HepG2 (cell line): ENCODE measurements around the gene SLC35G2. TPM values are rescaled to one million over a fixed set of nuclear protein-coding genes. Genes with fewer than 3 reads are reported as not detected.

Experiments used
- CREM ChIP-seq, 2 experiments: sonication (generic) in 1 of 2; formaldehyde crosslinking in 1 of 2; IDR thresholded peaks; 2 replicates each; pipeline versions ENCODE4 v1.4.0 to v1.6.1; 2016 to 2020; ENCODE audit warnings: antibody characterized with exemption in 1 of 2, mild to moderate bottlenecking in 1 of 2, missing genetic modification reagents in 1 of 2
- HES4 ChIP-seq: sonication (generic); formaldehyde crosslinking; IDR thresholded peaks from 2 replicates; pipeline ENCODE4 v1.9.0; 2021; ENCODE audit warnings: mild to moderate bottlenecking, missing genetic modification reagents, borderline replicate concordance
- HOXA9 ChIP-seq: sonication (generic); formaldehyde crosslinking; IDR thresholded peaks from 2 replicates; pipeline ENCODE4 v1.8.1; 2022; ENCODE audit warnings: missing genetic modification reagents, mild to moderate bottlenecking, moderate library complexity, borderline replicate concordance
- KLF11 ChIP-seq: IDR thresholded peaks from 2 replicates; pipeline ENCODE4 v1.6.1; 2016; ENCODE audit warnings: missing compliant biosample characterization
- MYNN ChIP-seq: sonication (generic); formaldehyde crosslinking; IDR thresholded peaks from 2 replicates; pipeline ENCODE4 v1.4.0; 2020; ENCODE audit warnings: mild to moderate bottlenecking, low read depth, missing genetic modification reagents
- TEAD2 ChIP-seq: sonication (generic); formaldehyde crosslinking; IDR thresholded peaks from 2 replicates; pipeline ENCODE4 v1.9.0; 2021; ENCODE audit warnings: missing genetic modification reagents
- ZBTB7B ChIP-seq: sonication (generic); formaldehyde crosslinking; IDR thresholded peaks from 2 replicates; pipeline ENCODE4 v1.4.0; 2020; ENCODE audit warnings: missing genetic modification reagents
- ZC3H13 ChIP-seq: sonication (generic); formaldehyde crosslinking; IDR thresholded peaks from 2 replicates; pipeline ENCODE4 v1.8.1; 2023; ENCODE audit warnings: mild to moderate bottlenecking, missing genetic modification reagents, moderate library complexity
- ZFYVE20 ChIP-seq: sonication (generic); formaldehyde crosslinking; IDR thresholded peaks from 2 replicates; pipeline ENCODE4 v1.8.0; 2023; ENCODE audit warnings: low read depth, mild to moderate bottlenecking, moderate library complexity, missing genetic modification reagents, borderline replicate concordance
- ZNF264 ChIP-seq: sonication (generic); formaldehyde crosslinking; IDR thresholded peaks from 2 replicates; pipeline ENCODE4 v1.4.0; 2020; ENCODE audit warnings: missing genetic modification reagents
- ZNF333 ChIP-seq: sonication (generic); formaldehyde crosslinking; IDR thresholded peaks from 2 replicates; pipeline ENCODE4 v1.4.0; 2020; ENCODE audit warnings: mild to moderate bottlenecking, missing genetic modification reagents, borderline replicate concordance
- ZNF589 ChIP-seq: sonication (generic); formaldehyde crosslinking; conservative IDR thresholded peaks from 2 replicates; pipeline ENCODE4 v1.8.0; 2022; ENCODE audit warnings: mild to moderate bottlenecking, moderate library complexity, missing genetic modification reagents
- polyA plus RNA-seq, 8 experiments: library from polyadenylated mRNA; depleted of rRNA in 3 of 8; stranded (reverse) in 7 of 8; unstranded in 1 of 8; fragments of >200 nt; fragmentation: Illumina TruSeq in 4 of 8; extraction: Trizol in 4 of 8; gene quantifications; 2 replicates each; pipeline versions ENCODE4 v1.2.1 to v1.2.3, GENCODE V29; 2011 to 2016; ENCODE audit warnings: low read depth in 4 of 8, missing spikeins in 1 of 8, mixed read lengths in 1 of 8; ENCODE audit not compliant: insufficient read depth in 1 of 8
- total RNA-seq, 5 experiments: library from RNA; depleted of rRNA; stranded (reverse); fragments of >200 nt; fragmentation: Illumina TruSeq; extraction: Trizol; gene quantifications; 2 replicates each; pipeline ENCODE4 v1.2.3, GENCODE V29; 2016; ENCODE audit warnings: low read depth in 1 of 5
- TF ChIP-seq, protein P1 (sequence below): sonication (generic); formaldehyde crosslinking; IDR thresholded peaks from 2 replicates; pipeline ENCODE4 v1.8.1; 2023; ENCODE audit warnings: missing genetic modification reagents, inconsistent platforms, borderline replicate concordance
- TF ChIP-seq, protein P2 (sequence below): IDR thresholded peaks from 2 replicates; pipeline ENCODE4 v1.6.1; 2016; ENCODE audit warnings: missing compliant biosample characterization, missing genetic modification reagents, borderline replicate concordance
- TF ChIP-seq, protein P3 (sequence below): sonication (generic); formaldehyde crosslinking; IDR thresholded peaks from 2 replicates; pipeline ENCODE4 v1.5.0; 2020; ENCODE audit warnings: mild to moderate bottlenecking, missing genetic modification reagents
- TF ChIP-seq, protein P4 (sequence below): sonication (generic); formaldehyde crosslinking; IDR thresholded peaks from 2 replicates; pipeline ENCODE4 v1.8.1; 2023; ENCODE audit warnings: mild to moderate bottlenecking, missing genetic modification reagents, borderline replicate concordance

SLC35G2 gene
- total and polyA plus RNA-seq, 2 of the 13 experiments (the other 11 are each of a cell fraction or from before 2014, with no cell fraction given): 7.6 to 10.3 TPM

DNA sequence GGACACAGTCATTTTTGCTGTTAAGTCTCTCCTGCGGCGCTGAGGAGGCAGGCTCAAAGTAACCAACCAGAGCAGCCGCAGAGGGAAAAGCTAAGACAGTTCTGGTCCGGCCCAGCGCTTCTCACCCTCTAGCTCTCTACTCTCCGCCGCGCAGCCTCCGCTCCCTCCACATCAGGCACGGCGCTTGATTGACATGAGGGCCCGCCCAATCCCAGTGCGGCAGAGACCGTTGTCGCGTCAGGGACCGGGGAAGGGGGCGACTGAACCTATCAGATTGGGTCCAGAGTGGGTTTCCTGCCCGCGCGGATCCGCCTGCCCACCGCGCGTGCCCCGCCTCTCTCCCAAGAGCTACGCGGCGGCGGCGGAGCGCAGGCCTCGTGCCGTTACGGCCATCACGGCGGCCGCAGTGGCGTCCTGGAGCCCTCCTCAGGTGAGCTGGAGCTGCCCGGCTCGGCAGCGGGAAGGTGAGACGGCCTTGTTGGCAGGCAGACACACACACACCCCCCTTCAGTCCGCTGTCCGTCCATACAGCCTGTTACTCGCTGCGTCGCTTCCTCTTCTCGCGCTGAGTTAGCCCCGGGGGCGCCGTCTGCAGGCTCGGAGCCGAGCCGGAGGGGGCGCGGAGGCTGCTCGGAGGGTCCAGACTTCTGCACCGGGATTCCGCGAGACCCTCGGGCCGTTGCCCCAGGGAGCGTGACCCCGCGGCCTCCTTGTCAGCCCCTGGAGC is 43.1 kb downstream of the SLC35G2 start, which contains the start of gene NCK1 (continued):
- TF ChIP-seq, protein P1, sequence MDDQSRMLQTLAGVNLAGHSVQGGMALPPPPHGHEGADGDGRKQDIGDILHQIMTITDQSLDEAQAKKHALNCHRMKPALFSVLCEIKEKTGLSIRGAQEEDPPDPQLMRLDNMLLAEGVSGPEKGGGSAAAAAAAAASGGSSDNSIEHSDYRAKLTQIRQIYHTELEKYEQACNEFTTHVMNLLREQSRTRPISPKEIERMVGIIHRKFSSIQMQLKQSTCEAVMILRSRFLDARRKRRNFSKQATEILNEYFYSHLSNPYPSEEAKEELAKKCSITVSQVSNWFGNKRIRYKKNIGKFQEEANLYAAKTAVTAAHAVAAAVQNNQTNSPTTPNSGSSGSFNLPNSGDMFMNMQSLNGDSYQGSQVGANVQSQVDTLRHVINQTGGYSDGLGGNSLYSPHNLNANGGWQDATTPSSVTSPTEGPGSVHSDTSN (CRISPR knock-in tag): no peak; the same call in 1 of the 2 replicates
- TF ChIP-seq ZNF264 (CRISPR knock-in tag): 0 out of 2 replicates have a peak, but pooled peaks have one; percentile 6
- TF ChIP-seq, protein P2, sequence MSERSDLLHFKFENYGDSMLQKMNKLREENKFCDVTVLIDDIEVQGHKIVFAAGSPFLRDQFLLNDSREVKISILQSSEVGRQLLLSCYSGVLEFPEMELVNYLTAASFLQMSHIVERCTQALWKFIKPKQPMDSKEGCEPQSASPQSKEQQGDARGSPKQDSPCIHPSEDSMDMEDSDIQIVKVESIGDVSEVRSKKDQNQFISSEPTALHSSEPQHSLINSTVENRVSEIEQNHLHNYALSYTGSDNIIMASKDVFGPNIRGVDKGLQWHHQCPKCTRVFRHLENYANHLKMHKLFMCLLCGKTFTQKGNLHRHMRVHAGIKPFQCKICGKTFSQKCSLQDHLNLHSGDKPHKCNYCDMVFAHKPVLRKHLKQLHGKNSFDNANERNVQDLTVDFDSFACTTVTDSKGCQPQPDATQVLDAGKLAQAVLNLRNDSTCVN: peak; percentile 39; the same call in 1 of the 2 replicates
- TF ChIP-seq ZFYVE20 (CRISPR knock-in tag): no peak
- peak; percentile 92 for TF ChIP-seq ZC3H13 (CRISPR knock-in tag)
- 0 out of 2 replicates have a peak, but pooled peaks have one; percentile 57 for TF ChIP-seq ZNF589 (CRISPR knock-in tag)
- peak; percentile 86; the same call in 1 of the 2 replicates for TF ChIP-seq ZBTB7B (CRISPR knock-in tag)
- no peak; the same call in 1 of the 2 replicates for TF ChIP-seq MYNN (CRISPR knock-in tag)
- TF ChIP-seq ZNF333 (CRISPR knock-in tag): peak; percentile 94; the same call in 1 of the 2 replicates
- TF ChIP-seq, protein P3, sequence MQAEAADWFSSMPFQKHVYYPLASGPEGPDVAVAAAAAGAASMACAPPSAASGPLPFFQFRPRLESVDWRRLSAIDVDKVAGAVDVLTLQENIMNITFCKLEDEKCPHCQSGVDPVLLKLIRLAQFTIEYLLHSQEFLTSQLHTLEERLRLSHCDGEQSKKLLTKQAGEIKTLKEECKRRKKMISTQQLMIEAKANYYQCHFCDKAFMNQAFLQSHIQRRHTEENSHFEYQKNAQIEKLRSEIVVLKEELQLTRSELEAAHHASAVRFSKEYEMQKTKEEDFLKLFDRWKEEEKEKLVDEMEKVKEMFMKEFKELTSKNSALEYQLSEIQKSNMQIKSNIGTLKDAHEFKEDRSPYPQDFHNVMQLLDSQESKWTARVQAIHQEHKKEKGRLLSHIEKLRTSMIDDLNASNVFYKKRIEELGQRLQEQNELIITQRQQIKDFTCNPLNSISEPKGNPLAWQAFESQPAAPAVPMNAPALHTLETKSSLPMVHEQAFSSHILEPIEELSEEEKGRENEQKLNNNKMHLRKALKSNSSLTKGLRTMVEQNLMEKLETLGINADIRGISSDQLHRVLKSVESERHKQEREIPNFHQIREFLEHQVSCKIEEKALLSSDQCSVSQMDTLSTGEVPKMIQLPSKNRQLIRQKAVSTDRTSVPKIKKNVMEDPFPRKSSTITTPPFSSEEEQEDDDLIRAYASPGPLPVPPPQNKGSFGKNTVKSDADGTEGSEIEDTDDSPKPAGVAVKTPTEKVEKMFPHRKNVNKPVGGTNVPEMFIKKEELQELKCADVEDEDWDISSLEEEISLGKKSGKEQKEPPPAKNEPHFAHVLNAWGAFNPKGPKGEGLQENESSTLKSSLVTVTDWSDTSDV (CRISPR knock-in tag): peak; percentile 80
- peak; percentile 75 for TF ChIP-seq CREM (IDR thresholded peaks at IDR 0.05)
- no peak for TF ChIP-seq CREM (CRISPR knock-in tag; IDR thresholded peaks at IDR 0.05)
- TF ChIP-seq HES4 (CRISPR knock-in tag): peak; percentile 52
- TF ChIP-seq HOXA9 (CRISPR knock-in tag): peak; percentile 97
- TF ChIP-seq TEAD2 (CRISPR knock-in tag): no peak
- TF ChIP-seq KLF11 (CRISPR knock-in tag): peak; percentile 66; the same call in 1 of the 2 replicates
- TF ChIP-seq, protein P4, sequence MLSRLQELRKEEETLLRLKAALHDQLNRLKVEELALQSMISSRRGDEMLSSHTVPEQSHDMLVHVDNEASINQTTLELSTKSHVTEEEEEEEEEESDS (CRISPR knock-in tag): no peak; the same call in none of the 2 replicates
